Activated CD8-positive, alpha-beta T cell treated with anti-CD3 and anti-CD28 coated beads for 36 hours (primary cell): ENCODE data around the gene DHX8. TPM values are rescaled to one million over a fixed set of nuclear protein-coding genes. Genes with fewer than 3 reads are reported as not detected.

ENCODE experiments used
- ATAC-seq: fragments of 200-7000 bp; cut with Tn5 transposase; one replicate; pipeline ENCODE4 v1.10.0; 2021; ENCODE audit warnings: mild to moderate bottlenecking, moderate library complexity
- CTCF ChIA-PET: fragments of 350-600 bp; sonication (Branson Sonifier 250); formaldehyde crosslinking; loops from one replicate; lab custom pipeline; 2021; ENCODE audit warnings: antibody characterized with exemption; lab: Charles Lee
- POLR2A ChIA-PET: fragments of 350-600 bp; sonication (Branson Sonifier 250); formaldehyde crosslinking; loops from one replicate; lab custom pipeline; 2021; ENCODE audit warnings: antibody characterized with exemption; lab: Charles Lee
- DNase-seq: peaks from one replicate; pipeline ENCODE4 v3.0.0-alpha.2; 2020
- H3K27ac Mint-ChIP-seq: one replicate; pipeline ENCODE4 v1.8.0; 2021; ENCODE audit warnings: mild to moderate bottlenecking, mixed read lengths
- H3K27me3 Mint-ChIP-seq: one replicate; pipeline ENCODE4 v1.8.0; 2021; ENCODE audit warnings: mixed read lengths
- H3K36me3 Mint-ChIP-seq: one replicate; pipeline ENCODE4 v1.8.0; 2021; ENCODE audit warnings: low read depth, mixed read lengths
- H3K4me1 Mint-ChIP-seq: one replicate; pipeline ENCODE4 v1.8.0; 2021; ENCODE audit warnings: low read depth, mixed read lengths
- H3K4me3 Mint-ChIP-seq: one replicate; pipeline ENCODE4 v1.8.0; 2021; ENCODE audit warnings: mild to moderate bottlenecking, moderate library complexity, mixed read lengths
- H3K9me3 Mint-ChIP-seq: one replicate; pipeline ENCODE4 v1.8.0; 2021; ENCODE audit warnings: mixed read lengths
- intact Hi-C: fragments of 100-400 bp; cut with micrococcal nuclease; formaldehyde crosslinking; loops from one replicate; pipeline ENCODE4 v1.10.0; 2022
- total RNA-seq, 2 experiments: library from RNA; stranded (reverse); gene quantifications; one replicate each; pipeline ENCODE4 v1.2.3, GENCODE V29; 2021
- TF ChIP-seq, protein P1 (sequence below): fragments of 200-600 bp; IDR thresholded peaks from one replicate; pipeline ENCODE4 v1.8.0; 2022; ENCODE audit warnings: antibody characterized with exemption, mild to moderate bottlenecking

Gene DHX8
- total RNA-seq, 2 experiments from 2014 or later: 43.0 to 45.1 TPM

DNA sequence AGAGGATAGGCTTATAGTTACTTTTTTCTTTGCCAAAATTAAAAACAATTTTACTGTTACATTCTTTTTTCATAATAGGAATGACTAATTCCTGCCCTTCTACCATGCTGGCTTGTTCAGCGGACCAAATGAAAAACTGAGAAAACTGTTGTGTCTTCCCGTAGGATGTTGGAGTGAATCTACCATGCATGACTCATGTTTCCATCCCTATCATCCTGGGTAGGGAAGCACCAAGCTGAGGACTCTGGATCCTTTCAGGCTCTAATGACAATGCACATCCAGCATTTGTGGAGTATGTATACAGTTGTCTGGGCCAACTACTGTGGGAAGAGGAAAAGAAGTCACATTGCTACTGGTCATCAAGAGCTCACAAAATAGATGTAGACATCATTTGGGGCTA lies 41.1 kb upstream of the DHX8 start:
- H3K4me3 Mint-ChIP-seq: no peak overlapping the region
- intact Hi-C loops: no loop called here
- no peaks in the 10 kb centered on the region for H3K36me3 Mint-ChIP-seq
- ChIA-PET POLR2A (interaction anchor here (0.7 kb wide), 1 partner anchor 42 kb away, joined by 4 read pairs; no protein-coding TSS in a partner anchor), CTCF (interaction anchor here (0.8 kb wide), 1 partner anchor 49 kb away, joined by 3 read pairs; no protein-coding TSS in a partner anchor)
- TF ChIP-seq, protein P1, sequence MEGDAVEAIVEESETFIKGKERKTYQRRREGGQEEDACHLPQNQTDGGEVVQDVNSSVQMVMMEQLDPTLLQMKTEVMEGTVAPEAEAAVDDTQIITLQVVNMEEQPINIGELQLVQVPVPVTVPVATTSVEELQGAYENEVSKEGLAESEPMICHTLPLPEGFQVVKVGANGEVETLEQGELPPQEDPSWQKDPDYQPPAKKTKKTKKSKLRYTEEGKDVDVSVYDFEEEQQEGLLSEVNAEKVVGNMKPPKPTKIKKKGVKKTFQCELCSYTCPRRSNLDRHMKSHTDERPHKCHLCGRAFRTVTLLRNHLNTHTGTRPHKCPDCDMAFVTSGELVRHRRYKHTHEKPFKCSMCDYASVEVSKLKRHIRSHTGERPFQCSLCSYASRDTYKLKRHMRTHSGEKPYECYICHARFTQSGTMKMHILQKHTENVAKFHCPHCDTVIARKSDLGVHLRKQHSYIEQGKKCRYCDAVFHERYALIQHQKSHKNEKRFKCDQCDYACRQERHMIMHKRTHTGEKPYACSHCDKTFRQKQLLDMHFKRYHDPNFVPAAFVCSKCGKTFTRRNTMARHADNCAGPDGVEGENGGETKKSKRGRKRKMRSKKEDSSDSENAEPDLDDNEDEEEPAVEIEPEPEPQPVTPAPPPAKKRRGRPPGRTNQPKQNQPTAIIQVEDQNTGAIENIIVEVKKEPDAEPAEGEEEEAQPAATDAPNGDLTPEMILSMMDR: no peak
- H3K9me3 Mint-ChIP-seq: no peaks in the 10 kb centered on the region
- ATAC-seq (no peak), DNase-seq (no peak)
- no peak overlapping the region for H3K27ac Mint-ChIP-seq
- H3K4me1 Mint-ChIP-seq: no peaks in the 10 kb centered on the region
- H3K27me3 Mint-ChIP-seq: peaks cover 8% of the 10 kb centered on the region

DNA sequence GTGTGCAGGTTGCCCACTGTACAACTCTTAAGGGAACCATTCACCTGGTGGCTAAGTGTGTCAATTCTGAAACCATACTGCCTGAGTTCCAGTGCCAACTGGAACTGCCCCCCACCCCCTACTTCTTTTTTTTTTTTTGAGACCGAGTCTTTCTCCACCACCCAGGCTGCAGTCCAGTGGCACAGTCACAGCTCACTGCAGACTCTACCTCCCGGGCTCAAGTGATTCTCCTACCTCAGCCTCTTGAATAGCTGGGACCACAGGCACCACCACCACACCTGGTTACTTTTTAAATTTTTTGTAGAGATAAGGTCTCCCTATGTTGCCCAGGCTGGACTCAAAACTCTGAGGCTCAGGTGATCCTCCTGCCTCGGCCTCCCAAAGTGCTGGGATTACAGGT lies 40.4 kb upstream of the DHX8 start:
- no peak overlapping the region for H3K4me3 Mint-ChIP-seq
- TF ChIP-seq, protein P1: no peak
- no peaks in the 10 kb centered on the region for H3K4me1 Mint-ChIP-seq
- H3K36me3 Mint-ChIP-seq: no peaks in the 10 kb centered on the region
- H3K27ac Mint-ChIP-seq: no peak overlapping the region
- ATAC-seq (no peak), DNase-seq (no peak)
- intact Hi-C loops: no loop called here
- ChIA-PET CTCF (interaction anchor here (0.8 kb wide), 1 partner anchor 50 kb away, joined by 3 read pairs; no protein-coding TSS in a partner anchor), POLR2A (no interaction called here)
- H3K27me3 Mint-ChIP-seq: peaks cover 8% of the 10 kb centered on the region
- H3K9me3 Mint-ChIP-seq: no peaks in the 10 kb centered on the region

DNA sequence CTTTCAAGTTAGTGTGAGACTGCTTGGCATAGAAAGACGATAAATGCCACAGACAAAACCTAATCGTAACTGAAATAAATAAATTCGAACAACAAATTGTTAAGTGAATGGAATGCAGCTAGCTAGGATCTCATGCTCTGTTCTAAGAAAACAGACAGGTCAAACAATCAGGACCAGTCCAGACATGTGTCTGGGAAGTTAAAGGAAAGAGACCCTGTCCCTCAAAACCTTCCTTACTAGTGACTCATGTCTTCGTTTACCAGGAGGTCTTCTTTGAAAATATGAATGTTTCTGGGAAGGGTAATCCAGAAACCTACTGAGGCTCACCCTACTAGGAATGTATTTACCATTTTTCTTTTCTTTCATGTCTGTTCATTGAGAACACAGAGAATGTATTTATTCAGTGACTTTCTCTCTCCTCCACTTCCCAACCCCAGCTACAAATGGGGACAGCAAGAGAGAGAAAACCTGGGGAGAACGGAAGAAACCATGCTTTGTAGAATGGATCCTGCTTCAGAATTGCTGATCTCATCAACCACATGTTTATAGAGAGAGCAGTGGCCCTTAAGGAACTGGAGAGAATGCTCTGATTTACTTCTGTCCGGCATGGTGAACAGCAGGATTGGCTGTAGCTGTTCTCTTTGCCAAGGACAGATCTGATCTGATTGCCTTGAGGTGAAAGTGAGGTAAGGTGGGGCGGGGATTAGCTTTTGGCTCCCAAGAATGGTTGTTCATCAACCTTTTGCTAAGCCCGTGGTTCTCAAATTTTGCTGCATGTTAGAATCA lies 39.4 kb upstream of the DHX8 start:
- no peak for ATAC-seq
- ChIA-PET CTCF (interaction anchor here (0.8 kb wide), 1 partner anchor 39 kb away, joined by 3 read pairs; the partner anchor contains the start of gene DHX8), POLR2A (no interaction called here)
- DNase-seq: no peak
- peaks cover 8% of the 10 kb centered on the region for H3K27me3 Mint-ChIP-seq
- H3K4me3 Mint-ChIP-seq: no peak overlapping the region
- H3K27ac Mint-ChIP-seq: no peak overlapping the region
- TF ChIP-seq, protein P1: no peak
- no peaks in the 10 kb centered on the region for H3K4me1 Mint-ChIP-seq
- H3K9me3 Mint-ChIP-seq: no peaks in the 10 kb centered on the region
- intact Hi-C loops: no loop called here
- H3K36me3 Mint-ChIP-seq: no peaks in the 10 kb centered on the region

DNA sequence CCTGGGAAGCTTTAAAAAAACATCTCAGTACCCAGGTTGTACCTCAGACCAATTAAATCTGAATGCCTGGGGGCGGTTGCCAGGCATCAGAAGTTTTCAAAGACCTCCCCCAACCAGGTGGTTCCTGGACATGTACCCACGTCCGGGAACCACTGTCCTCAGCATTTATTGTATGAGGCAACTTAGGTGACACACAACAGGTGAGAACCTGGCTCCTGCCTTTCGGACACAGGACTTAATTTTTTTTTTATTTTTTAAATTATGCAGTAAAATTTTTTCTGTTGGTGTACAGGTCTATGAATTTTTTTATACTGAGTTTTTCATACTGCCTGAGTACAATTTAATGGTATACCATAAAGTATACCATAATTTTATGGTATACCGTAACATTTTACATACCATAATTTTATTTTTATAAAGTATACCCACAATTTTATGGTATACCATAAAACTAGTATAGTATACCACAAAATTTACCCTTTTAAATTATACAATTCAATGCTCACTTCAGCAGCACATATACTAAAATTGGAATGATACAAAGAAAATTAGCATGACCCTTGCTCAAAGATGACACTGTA lies 38.7 kb upstream of the DHX8 start:
- no peak for ATAC-seq
- no peaks in the 10 kb centered on the region for H3K36me3 Mint-ChIP-seq

More for the DNA sequence above, 38.7 kb upstream of the DHX8 start:
- Mint-ChIP-seq H3K27me3 (peaks cover 8% of the 10 kb centered on the region), H3K4me1 (no peaks in the 10 kb centered on the region), H3K4me3 (no peak overlapping the region), H3K9me3 (no peaks in the 10 kb centered on the region), H3K27ac (no peak overlapping the region)
- ChIA-PET CTCF (interaction anchor here (0.8 kb wide), 1 partner anchor 39 kb away, joined by 3 read pairs; the partner anchor contains the start of gene DHX8), POLR2A (no interaction called here)
- TF ChIP-seq, protein P1: no peak
- DNase-seq: no peak
- intact Hi-C loops: no loop called here
